Epithelial cell of umbilical artery (primary cell): ENCODE results near the gene DPH6. TPM values are rescaled to one million over a fixed set of nuclear protein-coding genes. Genes with fewer than 3 reads are reported as not detected.

Experiments
- total RNA-seq: library from RNA; depleted of rRNA; stranded (reverse); fragments of >200 nt; gene quantifications from 2 replicates; pipeline ENCODE4 v1.2.3, GENCODE V29; 2014

The DPH6 gene
- total RNA-seq = 7.1 and 10.3 TPM in 2 replicates

GRCh38 chr15:35545824-35546510 is at the start of gene DPH6:
DPH6 (minus strand) TSS chr15:35546165; CDS start chr15:35546141, 24 bp downstream.

